Adrenal gland (tissue), 12 donors: Measurements from ENCODE around the gene SAXO2. TPM values are rescaled to one million over a fixed set of nuclear protein-coding genes. Genes with fewer than 3 reads are reported as not detected.

Source experiments
- DNase-seq, 7 donors: peaks; one replicate each; pipeline ENCODE4 v3.0.0-alpha.2; 2019 to 2020
- H3K27ac ChIP-seq, 5 donors: fragments of 200-600 bp; sonication (generic) in 4 of 5; 1 replicate in 3 of 5; 2 replicates in 2 of 5; pipeline versions ENCODE4 v1.5.1 to v1.8.0; 2016 to 2020; ENCODE audit warnings: mild to moderate bottlenecking in 1 of 5
- H3K27me3 ChIP-seq: fragments of 200-600 bp; 2 replicates; pipeline ENCODE4 v1.8.0; 2021
- H3K36me3 ChIP-seq, 2 donors: fragments of 200-600 bp; replicated peaks in 1 of 2; 1 replicate in 1 of 2; 2 replicates in 1 of 2; pipeline versions ENCODE4 v1.5.1 to v1.8.0; 2018 to 2022
- H3K4me1 ChIP-seq, 2 donors: fragments of 200-600 bp; replicated peaks in 1 of 2; 1 replicate in 1 of 2; 2 replicates in 1 of 2; pipeline versions ENCODE4 v1.5.1 to v1.8.0; 2018 to 2021
- H3K4me3 ChIP-seq, 4 donors: fragments of 200-600 bp; sonication (generic) in 3 of 4; one replicate each; pipeline ENCODE4 v1.5.1; 2016 to 2018
- H3K9me3 ChIP-seq, 3 donors: fragments of 200-600 bp; sonication (generic) in 1 of 3; replicated peaks in 1 of 3; 1 replicate in 2 of 3; 2 replicates in 1 of 3; pipeline versions ENCODE4 v1.5.1 to v1.8.0; 2016 to 2021
- POLR2A ChIP-seq, 2 donors: fragments of 450-650 bp; IDR thresholded peaks; one replicate each; pipeline ENCODE4 v1.6.1; 2017; ENCODE audit warnings: antibody characterized with exemption in 2 of 2, mild to moderate bottlenecking in 2 of 2, moderate library complexity in 1 of 2
- WGBS, 4 donors: extraction: QIAGEN DNeasy Blood & Tissue Kit in 2 of 4; methylation state at CpG; one replicate each; pipeline versions ENCODE4 v1.1.5 to v1.1.7; 2013 to 2017; 5-methylcytosine and 5-hydroxymethylcytosine counted together
- intact Hi-C, 2 donors: fragments of 100-400 bp; cut with DNase I; formaldehyde crosslinking; loops; one replicate each; pipeline versions ENCODE4 v1.14.1 to v1.15.0; 2022 to 2023
- polyA plus RNA-seq, 3 donors: library from polyadenylated mRNA; stranded (reverse); fragments of 200-250 nt in 2 of 3; fragments of 350-450 nt in 1 of 3; fragmentation: Illumina TruSeq in 1 of 3; extraction: RNeasy Lipid Tissue Mini Kit (QIAGEN cat#74804) in 1 of 3; gene quantifications; one replicate each; pipeline ENCODE4 v1.2.3, GENCODE V29; 2013 to 2014
- total RNA-seq, 9 donors: library from RNA; depleted of rRNA in 4 of 9; stranded (reverse); fragments of >200 nt in 4 of 9; fragments of 120-200 nt in 1 of 9; fragmentation: NEBNext Ultra II Directional in 1 of 9; extraction: Animal tissue kit (Norgen Biotek cat#: 25700) in 1 of 9; gene quantifications; one replicate each; pipeline versions ENCODE4 v1.1.0 to v1.2.4, GENCODE V29; 2013 to 2023
- TF ChIP-seq, protein P1 (sequence below), 6 experiments: fragments of 450-650 bp in 4 of 6; fragments of 200-600 bp in 2 of 6; sonication (generic) in 1 of 6; IDR thresholded peaks; 1 replicate in 5 of 6; 2 replicates in 1 of 6; pipeline versions ENCODE4 v1.5.1 to v1.8.0; 2016 to 2021; ENCODE audit warnings: antibody characterized with exemption in 6 of 6, mild to moderate bottlenecking in 2 of 6, moderate library complexity in 1 of 6
- donor health status: healthy with polysubstance abuse.
- donor health status: Bipolar disorder and iron deficiency.
- donor health status: DM: yes; HTN: yes; CAD: no.
- donor health status: DM: no; HTN: no; CAD: no.
- donor health status: DM: no; HTN: no; CAD: no.
- donor health status: DM: yes; HTN: yes; CAD: no.

The SAXO2 gene
- total and polyA plus RNA-seq, 12 donors = 0.56 to 14.9 (median 3.4) TPM; not detected in 1

DNA sequence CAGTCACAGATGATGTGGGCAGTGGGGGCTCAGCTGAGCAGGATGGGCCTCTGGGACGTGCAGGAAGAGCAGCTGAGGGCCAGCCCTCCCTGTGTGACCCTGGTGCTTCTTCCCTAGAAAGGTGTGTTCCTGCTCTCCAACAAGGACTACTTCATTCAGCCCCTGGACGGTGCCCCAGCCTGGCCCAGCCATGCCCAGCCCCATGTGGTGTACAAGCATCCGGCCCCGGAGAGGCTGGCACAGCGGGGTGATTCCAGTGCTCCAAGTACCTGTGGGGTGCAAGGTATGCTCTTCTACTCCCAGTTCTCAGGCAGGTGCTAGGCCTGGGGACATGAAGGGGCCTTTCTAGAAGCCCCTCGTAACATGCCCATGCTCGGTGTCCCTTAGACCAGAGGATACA, 38.3 kb downstream of the SAXO2 start:
- Histone ChIP-seq H3K4me3 (no peak overlapping the region), H3K4me1 (no peaks in the 10 kb centered on the region), H3K9me3 (no peaks in the 10 kb centered on the region), H3K27ac (peak overlapping the region in 1 of 5 donors; percentile 55), H3K36me3 (no peaks in the 10 kb centered on the region), H3K27me3 (no peaks in the 10 kb centered on the region)
- peak in 1 of 7 donors; percentile 35 for DNase-seq
- 89 to 93% (median 91%) methylated on average over 4 to 7 of the region's 7 CpGs for WGBS, 4 donors
- intact Hi-C loops = no loop called here
- TF ChIP-seq POLR2A (IDR thresholded peaks at IDR 0.05) = no peak
- TF ChIP-seq, protein P1, sequence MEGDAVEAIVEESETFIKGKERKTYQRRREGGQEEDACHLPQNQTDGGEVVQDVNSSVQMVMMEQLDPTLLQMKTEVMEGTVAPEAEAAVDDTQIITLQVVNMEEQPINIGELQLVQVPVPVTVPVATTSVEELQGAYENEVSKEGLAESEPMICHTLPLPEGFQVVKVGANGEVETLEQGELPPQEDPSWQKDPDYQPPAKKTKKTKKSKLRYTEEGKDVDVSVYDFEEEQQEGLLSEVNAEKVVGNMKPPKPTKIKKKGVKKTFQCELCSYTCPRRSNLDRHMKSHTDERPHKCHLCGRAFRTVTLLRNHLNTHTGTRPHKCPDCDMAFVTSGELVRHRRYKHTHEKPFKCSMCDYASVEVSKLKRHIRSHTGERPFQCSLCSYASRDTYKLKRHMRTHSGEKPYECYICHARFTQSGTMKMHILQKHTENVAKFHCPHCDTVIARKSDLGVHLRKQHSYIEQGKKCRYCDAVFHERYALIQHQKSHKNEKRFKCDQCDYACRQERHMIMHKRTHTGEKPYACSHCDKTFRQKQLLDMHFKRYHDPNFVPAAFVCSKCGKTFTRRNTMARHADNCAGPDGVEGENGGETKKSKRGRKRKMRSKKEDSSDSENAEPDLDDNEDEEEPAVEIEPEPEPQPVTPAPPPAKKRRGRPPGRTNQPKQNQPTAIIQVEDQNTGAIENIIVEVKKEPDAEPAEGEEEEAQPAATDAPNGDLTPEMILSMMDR (IDR thresholded peaks at IDR 0.05) = no peak

DNA sequence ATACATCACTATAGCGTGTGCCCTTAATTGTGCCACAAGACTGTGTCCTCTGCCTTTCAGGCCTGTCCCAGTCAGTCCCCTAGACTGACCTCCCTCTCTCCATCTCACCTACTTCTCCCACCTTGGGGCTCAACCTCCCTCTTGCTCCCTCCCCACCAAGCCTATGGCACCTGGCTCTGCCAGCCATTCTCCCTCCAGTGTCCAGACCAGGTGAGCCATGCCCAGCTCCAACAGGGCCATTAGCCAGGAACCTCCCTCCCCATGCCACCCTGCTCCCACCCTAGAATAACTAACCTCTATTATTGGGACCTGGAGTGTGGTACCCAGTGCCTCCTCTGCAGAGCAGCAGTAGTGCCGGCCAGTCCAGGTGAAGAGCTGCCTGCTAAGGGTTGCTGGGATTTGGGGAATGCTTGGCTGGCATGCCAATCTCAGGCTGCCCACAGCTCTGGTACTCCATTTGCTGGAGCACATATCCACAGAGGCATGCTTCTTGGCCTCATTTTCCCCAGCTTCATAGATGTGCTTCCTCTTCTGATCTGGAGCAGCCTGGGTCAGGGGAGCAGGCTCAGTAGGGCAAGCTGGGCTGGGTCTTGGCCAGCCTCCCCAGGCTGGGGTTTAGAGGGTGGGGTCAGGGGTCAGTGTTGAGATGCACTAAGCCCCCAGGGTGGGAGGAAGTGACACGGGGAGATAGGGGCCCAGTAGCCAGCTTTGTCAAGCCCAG, 38.8 kb downstream of the SAXO2 start:
- no peak for TF ChIP-seq POLR2A (IDR thresholded peaks at IDR 0.05)
- TF ChIP-seq, protein P1 (IDR thresholded peaks at IDR 0.05) = no peak
- WGBS, 4 donors = 64 to 90% (median 86%) methylated on average over 2 to 3 of the region's 3 CpGs
- no peaks in the 10 kb centered on the region for H3K4me1 ChIP-seq
- no peaks in the 10 kb centered on the region for H3K36me3 ChIP-seq
- H3K27me3 ChIP-seq = no peaks in the 10 kb centered on the region
- intact Hi-C loops = no loop called here
- H3K9me3 ChIP-seq = no peaks in the 10 kb centered on the region
- H3K4me3 ChIP-seq = no peak overlapping the region
- peak in 1 of 7 donors; percentile 20 for DNase-seq
- H3K27ac ChIP-seq = no peak overlapping the region

DNA sequence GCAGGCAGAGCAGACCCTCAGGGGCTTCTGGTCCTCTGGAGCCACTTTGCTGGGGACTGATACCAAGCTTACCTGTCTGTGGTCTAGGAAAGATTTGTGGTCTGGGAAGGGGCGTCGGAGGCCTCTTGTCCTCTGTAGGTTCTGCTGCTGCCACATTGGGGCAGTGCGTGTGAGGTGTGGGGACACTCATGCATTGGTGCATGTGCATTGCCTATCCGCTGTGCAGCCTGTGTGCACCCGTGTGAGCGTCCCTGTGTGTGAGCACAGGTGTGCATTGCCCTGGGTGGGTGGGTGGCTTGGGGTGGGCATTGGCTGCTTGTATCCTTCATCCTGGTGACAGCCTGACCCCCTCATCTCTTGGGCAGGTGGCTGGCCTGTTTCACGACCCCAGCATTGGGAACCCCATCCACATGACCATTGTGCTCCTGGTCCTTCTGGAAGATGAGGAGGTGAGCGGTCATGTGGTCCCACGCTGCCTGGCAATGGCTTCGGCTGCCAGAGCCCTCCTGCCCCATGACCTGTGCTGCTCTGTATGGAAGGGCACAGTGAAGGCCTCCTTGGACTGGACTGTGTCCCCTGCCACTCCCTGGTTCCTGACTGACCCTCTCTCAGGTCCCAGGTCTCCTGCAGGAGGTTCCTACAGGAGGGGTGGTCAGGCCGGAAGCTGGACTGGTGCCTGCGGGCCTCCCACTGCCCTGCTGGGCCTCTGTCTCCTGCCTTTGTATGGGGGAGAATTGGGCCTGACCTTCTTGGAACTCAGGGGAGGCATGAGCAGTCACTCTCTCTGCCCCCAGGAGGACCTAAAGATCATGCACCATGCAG, 41.5 kb downstream of the SAXO2 start:
- no peaks in the 10 kb centered on the region for H3K27me3 ChIP-seq
- H3K4me3 ChIP-seq = no peak overlapping the region
- no peaks in the 10 kb centered on the region for H3K36me3 ChIP-seq
- intact Hi-C loops = no loop called here
- 90 to 100% (median 95%) methylated on average over 2 to 12 of the region's 12 CpGs for WGBS, 4 donors
- H3K27ac ChIP-seq = no peak overlapping the region
- DNase-seq = peak in 1 of 7 donors; percentile 24
- no peaks in the 10 kb centered on the region for H3K4me1 ChIP-seq
- TF ChIP-seq, protein P1 (IDR thresholded peaks at IDR 0.05) = no peak
- no peak for TF ChIP-seq POLR2A (IDR thresholded peaks at IDR 0.05)
- no peaks in the 10 kb centered on the region for H3K9me3 ChIP-seq

DNA sequence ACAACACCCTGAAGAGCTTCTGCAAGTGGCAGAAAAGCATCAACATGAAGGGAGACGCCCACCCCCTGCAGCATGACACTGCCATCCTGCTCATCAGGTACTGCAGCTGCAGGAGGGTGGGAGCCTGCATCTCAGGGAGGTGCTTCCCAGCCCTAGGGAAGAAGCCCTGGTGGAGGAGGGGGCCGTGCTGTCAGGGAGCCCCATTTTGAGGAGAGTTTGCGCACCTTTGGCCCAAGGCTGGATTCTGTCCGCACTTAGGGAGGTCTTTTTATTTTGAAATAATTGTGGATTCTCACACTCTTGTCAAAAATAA, 42.1 kb downstream of the SAXO2 start:
- no peaks in the 10 kb centered on the region for H3K9me3 ChIP-seq
- peak in 1 of 7 donors; percentile 15 for DNase-seq
- no peaks in the 10 kb centered on the region for H3K27me3 ChIP-seq
- H3K36me3 ChIP-seq = no peaks in the 10 kb centered on the region
- 80 to 89% (median 87%) methylated on average over 2 to 4 of the region's 4 CpGs for WGBS, 4 donors
- H3K4me1 ChIP-seq = no peaks in the 10 kb centered on the region
- H3K4me3 ChIP-seq = no peak overlapping the region
- H3K27ac ChIP-seq = no peak overlapping the region
- TF ChIP-seq, protein P1 (IDR thresholded peaks at IDR 0.05) = no peak
- TF ChIP-seq POLR2A (IDR thresholded peaks at IDR 0.05) = no peak
- intact Hi-C loops = no loop called here
